Ascending aorta (tissue), 2 donors: ENCODE data around the gene ADAMTSL3. TPM values are rescaled to one million over a fixed set of nuclear protein-coding genes. Genes with fewer than 3 reads are reported as not detected.

ENCODE experiments used
- DNase-seq, 2 donors: peaks; one replicate each; pipeline ENCODE4 v3.0.0-alpha.2; 2019; ENCODE audit warnings: low spot score in 2 of 2
- H3K27ac ChIP-seq, 2 donors: fragments of 200-600 bp; sonication (generic); one replicate each; pipeline ENCODE4 v1.5.1; 2016 to 2017; ENCODE audit warnings: mild to moderate bottlenecking in 1 of 2
- H3K27me3 ChIP-seq: fragments of 200-600 bp; sonication (generic); one replicate; pipeline ENCODE4 v1.5.1; 2017
- H3K36me3 ChIP-seq, 2 donors: fragments of 200-600 bp; sonication (generic); one replicate each; pipeline ENCODE4 v1.5.1; 2016
- H3K4me1 ChIP-seq, 2 donors: fragments of 200-600 bp; sonication (generic); one replicate each; pipeline ENCODE4 v1.5.1; 2016 to 2017; ENCODE audit warnings: mild to moderate bottlenecking in 1 of 2
- H3K4me3 ChIP-seq, 2 donors: fragments of 200-600 bp; sonication (generic); one replicate each; pipeline ENCODE4 v1.5.1; 2016 to 2017; ENCODE audit warnings: mild to moderate bottlenecking in 1 of 2
- H3K9me3 ChIP-seq, 2 donors: fragments of 200-600 bp; sonication (generic); one replicate each; pipeline ENCODE4 v1.5.1; 2016
- CTCF ChIP-seq, 3 experiments: fragments of 200-600 bp in 2 of 3; fragments of 450-650 bp in 1 of 3; sonication (generic) in 2 of 3; IDR thresholded peaks; one replicate each; pipeline ENCODE4 v1.5.1; 2016 to 2019; ENCODE audit warnings: antibody characterized with exemption in 3 of 3, mild to moderate bottlenecking in 1 of 3, moderate library complexity in 1 of 3
- intact Hi-C: fragments of 100-400 bp; cut with DNase I; formaldehyde crosslinking; loops from one replicate; pipeline ENCODE4 v1.15.1; 2023
- total RNA-seq: library from RNA; depleted of rRNA; stranded (reverse); fragments of >200 nt; gene quantifications from one replicate; pipeline ENCODE4 v1.1.0, GENCODE V29; 2016

The ADAMTSL3 gene
- total RNA-seq, 1 donor from 2014 or later = 28.1 TPM

- peaks cover 0 to 3% of the 10 kb centered on the region in 2 donors for H3K36me3 ChIP-seq
- intact Hi-C loops = loop anchor here (2.0 to 5.0 kb wide), 7 partner anchors 40 to 446 kb away; partner anchors contain the start of genes HDGFL3 and SH3GL3
- H3K27ac ChIP-seq = peak overlapping the region; percentile 89 to 91
- peaks cover 9 to 20% of the 10 kb centered on the region in 2 donors for H3K4me1 ChIP-seq
- TF ChIP-seq CTCF (IDR thresholded peaks at IDR 0.05) = no peak
- peak overlapping the region; percentile 71 to 74 for H3K4me3 ChIP-seq
- H3K9me3 ChIP-seq = no peaks in the 10 kb centered on the region
- no peak for DNase-seq
- no peaks in the 10 kb centered on the region for H3K27me3 ChIP-seq
Observed at GRCh38 chr15:83652626-83653204, 1.2 kb upstream of the ADAMTSL3 start.

- H3K27me3 ChIP-seq = no peaks in the 10 kb centered on the region
- H3K4me1 ChIP-seq = peaks cover 9 to 23% of the 10 kb centered on the region in 2 donors
- no peaks in the 10 kb centered on the region for H3K9me3 ChIP-seq
- no peak for TF ChIP-seq CTCF (IDR thresholded peaks at IDR 0.05)
- intact Hi-C loops = loop anchor here (2.0 to 5.0 kb wide), 7 partner anchors 40 to 446 kb away; partner anchors contain the start of genes HDGFL3 and SH3GL3
- DNase-seq = no peak
- H3K4me3 ChIP-seq = peak overlapping the region; percentile 71 to 74
- peak overlapping the region; percentile 89 to 91 for H3K27ac ChIP-seq
- peaks cover 0 to 3% of the 10 kb centered on the region in 2 donors for H3K36me3 ChIP-seq
Observed at GRCh38 chr15:83653288-83653638, 660 bp upstream of the ADAMTSL3 start.

- peak in 1 of 3 experiments; percentile 15 for TF ChIP-seq CTCF (IDR thresholded peaks at IDR 0.05)
- intact Hi-C loops = loop anchor here (2.0 to 5.0 kb wide), 6 partner anchors 58 to 207 kb away; partner anchors contain the start of gene SH3GL3
- H3K9me3 ChIP-seq = no peaks in the 10 kb centered on the region
- peaks cover 0 to 3% of the 10 kb centered on the region in 2 donors for H3K36me3 ChIP-seq
- H3K4me3 ChIP-seq = peak overlapping the region; percentile 71 to 74
- H3K4me1 ChIP-seq = peaks cover 9 to 32% of the 10 kb centered on the region in 2 donors
- H3K27me3 ChIP-seq = no peaks in the 10 kb centered on the region
- DNase-seq = peak in 1 of 2 donors; percentile 75
- peak overlapping the region; percentile 89 to 91 for H3K27ac ChIP-seq
Observed at GRCh38 chr15:83654379-83655236, 685 bp downstream of the ADAMTSL3 start.

- Histone ChIP-seq H3K27me3 (no peaks in the 10 kb centered on the region), H3K36me3 (peaks cover 0 to 6% of the 10 kb centered on the region in 2 donors), H3K4me1 (peaks cover 9 to 32% of the 10 kb centered on the region in 2 donors), H3K27ac (peak overlapping the region; percentile 89 to 91), H3K4me3 (peak overlapping the region; percentile 71 to 74), H3K9me3 (no peaks in the 10 kb centered on the region)
- TF ChIP-seq CTCF (IDR thresholded peaks at IDR 0.05) = no peak
- intact Hi-C loops = loop anchor here (2.0 kb wide), 1 partner anchor 92 kb away; no protein-coding TSS in a partner anchor
- DNase-seq = no peak
Observed at GRCh38 chr15:83655237-83655616, 1.3 kb downstream of the ADAMTSL3 start.

GRCh38 chr15:83656192-83656591, 2.3 kb downstream of the ADAMTSL3 start:
- Histone ChIP-seq H3K4me1 (peaks cover 9 to 32% of the 10 kb centered on the region in 2 donors), H3K4me3 (peak overlapping the region in 1 of 2 donors; percentile 71), H3K9me3 (no peaks in the 10 kb centered on the region), H3K36me3 (peaks cover 0 to 10% of the 10 kb centered on the region in 2 donors), H3K27ac (peak overlapping the region; percentile 89 to 91), H3K27me3 (no peaks in the 10 kb centered on the region)
- intact Hi-C loops = no loop called here
- DNase-seq = no peak
- no peak for TF ChIP-seq CTCF (IDR thresholded peaks at IDR 0.05)
